Stimulated activated CD4-positive, alpha-beta T cell treated with anti-CD3 and anti-CD28 coated beads, TNF-alpha, amount 100 ng/mL, for 24 hours (primary cell): ENCODE data around the gene ESR1.
"Not testable (repeated sequence)": the region's sequence is repeated elsewhere in the genome, so short reads cannot be mapped to it uniquely, and the experiment has no call there.

Source experiments
- DNase-seq, 3 experiments: peaks; one replicate each; pipeline ENCODE4 v3.0.0-alpha.2; 2020; ENCODE audit warnings: low read depth in 3 of 3

Gene ESR1

GRCh38 chr6:152053332-152053731 lies 245.8 kb downstream of the ESR1 start:
- DNase-seq, result no peak

GRCh38 chr6:152054441-152054840 lies 247.0 kb downstream of the ESR1 start:
- DNase-seq, result no peak

- DNase-seq, result no peak
Measured at GRCh38 chr6:152055517-152055916, 248.0 kb downstream of the ESR1 start.

GRCh38 chr6:152057832-152058498 lies 250.5 kb downstream of the ESR1 start:
- DNase-seq, result no peak

- DNase-seq, result no peak
Measured at GRCh38 chr6:152059909-152060308, 252.4 kb downstream of the ESR1 start.

- DNase-seq, result no peak
Measured at GRCh38 chr6:152062476-152062875, 255.0 kb downstream of the ESR1 start.

- DNase-seq, result no peak
Measured at GRCh38 chr6:152063170-152063921, 255.9 kb downstream of the ESR1 start.

- DNase-seq, result no peak
Measured at GRCh38 chr6:152068622-152069261, 261.3 kb downstream of the ESR1 start.

GRCh38 chr6:152070556-152070955 lies 263.1 kb downstream of the ESR1 start:
- no peak for DNase-seq

GRCh38 chr6:152071318-152071717 lies 263.8 kb downstream of the ESR1 start:
- no peak for DNase-seq

- no peak for DNase-seq
Measured at GRCh38 chr6:152071843-152072242, 264.4 kb downstream of the ESR1 start.

GRCh38 chr6:152076242-152076641 lies 268.8 kb downstream of the ESR1 start:
- not testable (repeated sequence) for DNase-seq

- DNase-seq, result no peak
Measured at GRCh38 chr6:152078001-152078400, 270.5 kb downstream of the ESR1 start.

GRCh38 chr6:152078804-152079203 lies 271.3 kb downstream of the ESR1 start:
- no peak for DNase-seq

GRCh38 chr6:152085451-152085921 lies 278.0 kb downstream of the ESR1 start:
- DNase-seq, result no peak

GRCh38 chr6:152086223-152086873 lies 278.9 kb downstream of the ESR1 start:
- DNase-seq, result no peak

GRCh38 chr6:152087096-152087495 lies 279.6 kb downstream of the ESR1 start:
- DNase-seq, result no peak

- DNase-seq, result no peak
Measured at GRCh38 chr6:152087701-152088100, 280.2 kb downstream of the ESR1 start.

- no peak for DNase-seq
Measured at GRCh38 chr6:152089992-152090391, 282.5 kb downstream of the ESR1 start.

GRCh38 chr6:152091201-152091600 lies 283.7 kb downstream of the ESR1 start:
- DNase-seq, result no peak

GRCh38 chr6:152091851-152092341 lies 284.4 kb downstream of the ESR1 start:
- DNase-seq, result no peak

GRCh38 chr6:152093711-152094110 lies 286.2 kb downstream of the ESR1 start:
- no peak for DNase-seq
